Fibroblast of lung (primary cell): Measurements from ENCODE around the gene NFAT5. TPM values are rescaled to one million over a fixed set of nuclear protein-coding genes. Genes with fewer than 3 reads are reported as not detected.
A peak's percentile ranks its signal among the peaks of the same experiment; 100 is the strongest.
"Not testable (repeated sequence)": the region's sequence is repeated elsewhere in the genome, so short reads cannot be mapped to it uniquely, and the experiment has no call there.

Source experiments
- DNase-seq, 2 donors: peaks; one replicate each; pipeline versions ENCODE4 v3.0.0 to v3.0.0-alpha.2; 2010; ENCODE audit warnings: low read depth in 2 of 2
- H2AFZ ChIP-seq: 2 replicates; pipeline ENCODE4 v1.5.1; 2012; ENCODE audit warnings: low read length, control low read depth, inconsistent platforms
- H3K27ac ChIP-seq: 2 replicates; pipeline ENCODE4 v1.5.1; 2011; ENCODE audit warnings: low read length, control low read depth; ENCODE audit not compliant: insufficient read depth
- H3K27me3 ChIP-seq: 2 replicates; pipeline ENCODE4 v1.5.1; 2011; ENCODE audit warnings: mild to moderate bottlenecking, low read length; ENCODE audit not compliant: control insufficient read depth, insufficient read depth
- H3K36me3 ChIP-seq: 2 replicates; pipeline ENCODE4 v1.5.1; 2011; ENCODE audit warnings: low read length; ENCODE audit not compliant: control insufficient read depth, insufficient read depth
- H3K4me1 ChIP-seq: 2 replicates; pipeline ENCODE4 v1.5.1; 2011; ENCODE audit warnings: low read length; ENCODE audit not compliant: control insufficient read depth, insufficient read depth; ENCODE audit errors: extremely low read depth
- H3K4me2 ChIP-seq: 2 replicates; pipeline ENCODE4 v1.5.1; 2011; ENCODE audit warnings: low read length, control low read depth; ENCODE audit not compliant: insufficient read depth; ENCODE audit errors: extremely low read depth
- H3K4me3 ChIP-seq, 4 experiments: fragments of 200-600 bp in 1 of 4; sonication (generic) in 1 of 4; replicated peaks in 1 of 4; 2 replicates each; pipeline ENCODE4 v1.5.1; 2011 to 2016; ENCODE audit warnings: low read length in 4 of 4, low read depth in 3 of 4, mild to moderate bottlenecking in 3 of 4, control low read depth in 2 of 4, inconsistent platforms in 1 of 4, mixed read lengths in 1 of 4; ENCODE audit not compliant: insufficient read depth in 1 of 4; ENCODE audit errors: control extremely low read depth in 1 of 4
- H3K79me2 ChIP-seq: 2 replicates; pipeline ENCODE4 v1.5.1; 2012; ENCODE audit warnings: mild to moderate bottlenecking, low read length, inconsistent platforms; ENCODE audit not compliant: control insufficient read depth, insufficient read depth
- H3K9ac ChIP-seq: 2 replicates; pipeline ENCODE4 v1.5.1; 2011; ENCODE audit warnings: mild to moderate bottlenecking, low read length, control low read depth; ENCODE audit not compliant: insufficient read depth
- H3K9me3 ChIP-seq: 2 replicates; pipeline ENCODE4 v1.5.1; 2012; ENCODE audit warnings: low read depth, low read length; ENCODE audit not compliant: control insufficient read depth, insufficient read depth
- H4K20me1 ChIP-seq: 2 replicates; pipeline ENCODE4 v1.5.1; 2011; ENCODE audit warnings: low read length; ENCODE audit not compliant: control insufficient read depth, insufficient read depth; ENCODE audit errors: extremely low read depth
- EZH2 ChIP-seq: IDR thresholded peaks from 2 replicates; pipeline ENCODE4 v1.5.1; 2012; ENCODE audit warnings: low read length, control low read depth, mild to moderate bottlenecking; ENCODE audit errors: missing control alignments
- polyA plus RNA-seq, 2 donors: library from polyadenylated mRNA; depleted of rRNA in 1 of 2; stranded (reverse) in 1 of 2; unstranded in 1 of 2; fragments of >200 nt; gene quantifications; 2 replicates each; pipeline ENCODE4 v1.2.1, GENCODE V29; 2011 to 2012; ENCODE audit warnings: missing spikeins in 1 of 2
- total RNA-seq: library from RNA; depleted of rRNA; stranded (reverse); fragments of >200 nt; gene quantifications from 2 replicates; pipeline ENCODE4 v1.2.1, GENCODE V29; 2014
- TF ChIP-seq, protein P1 (sequence below), 2 donors: IDR thresholded peaks in 1 of 2; conservative IDR thresholded peaks in 1 of 2; 1 replicate in 1 of 2; 2 replicates in 1 of 2; pipeline ENCODE4 v1.5.1; 2011 to 2012; ENCODE audit warnings: low read length in 2 of 2, control low read depth in 1 of 2, inconsistent platforms in 1 of 2, low read depth in 1 of 2, mild to moderate bottlenecking in 1 of 2

NFAT5 gene
- total and polyA plus RNA-seq, 2 donors (not counting 1 experiment from before 2014, with no cell fraction given), result 33.4 to 39.4 TPM

DNA sequence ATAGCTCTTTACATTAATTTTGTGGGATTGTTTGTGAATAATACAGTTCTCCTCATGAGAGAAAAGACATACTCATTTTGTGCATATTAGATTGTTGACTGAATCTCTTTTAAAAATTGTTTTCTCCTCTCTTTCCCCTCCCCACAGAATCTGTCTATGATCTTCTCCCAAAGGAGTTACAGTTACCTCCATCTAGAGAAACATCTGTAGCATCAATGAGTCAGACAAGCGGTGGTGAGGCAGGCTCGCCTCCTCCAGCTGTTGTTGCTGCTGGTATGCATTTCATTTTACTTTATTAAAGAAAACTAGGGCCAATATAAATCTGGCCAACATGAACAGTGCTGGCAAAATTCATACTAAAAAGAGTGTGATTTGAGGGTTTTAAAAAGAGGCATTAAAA, 60.5 kb downstream of the NFAT5 start:
- H3K9ac ChIP-seq, result no peak overlapping the region
- no peak overlapping the region for H3K4me2 ChIP-seq
- TF ChIP-seq, protein P1, sequence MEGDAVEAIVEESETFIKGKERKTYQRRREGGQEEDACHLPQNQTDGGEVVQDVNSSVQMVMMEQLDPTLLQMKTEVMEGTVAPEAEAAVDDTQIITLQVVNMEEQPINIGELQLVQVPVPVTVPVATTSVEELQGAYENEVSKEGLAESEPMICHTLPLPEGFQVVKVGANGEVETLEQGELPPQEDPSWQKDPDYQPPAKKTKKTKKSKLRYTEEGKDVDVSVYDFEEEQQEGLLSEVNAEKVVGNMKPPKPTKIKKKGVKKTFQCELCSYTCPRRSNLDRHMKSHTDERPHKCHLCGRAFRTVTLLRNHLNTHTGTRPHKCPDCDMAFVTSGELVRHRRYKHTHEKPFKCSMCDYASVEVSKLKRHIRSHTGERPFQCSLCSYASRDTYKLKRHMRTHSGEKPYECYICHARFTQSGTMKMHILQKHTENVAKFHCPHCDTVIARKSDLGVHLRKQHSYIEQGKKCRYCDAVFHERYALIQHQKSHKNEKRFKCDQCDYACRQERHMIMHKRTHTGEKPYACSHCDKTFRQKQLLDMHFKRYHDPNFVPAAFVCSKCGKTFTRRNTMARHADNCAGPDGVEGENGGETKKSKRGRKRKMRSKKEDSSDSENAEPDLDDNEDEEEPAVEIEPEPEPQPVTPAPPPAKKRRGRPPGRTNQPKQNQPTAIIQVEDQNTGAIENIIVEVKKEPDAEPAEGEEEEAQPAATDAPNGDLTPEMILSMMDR (conservative IDR thresholded peaks at IDR 0.05 in 1 of 2, IDR thresholded peaks at IDR 0.05 in 1 of 2; ENCODE audit: low read depth in 1 of 2, low read length in 2 of 2), result no peak
- TF ChIP-seq EZH2, result no peak
- H3K36me3 ChIP-seq, result no peaks in the 10 kb centered on the region
- H4K20me1 ChIP-seq, result no peaks in the 10 kb centered on the region
- H3K79me2 ChIP-seq, result peaks cover 29% of the 10 kb centered on the region
- H3K27me3 ChIP-seq, result no peaks in the 10 kb centered on the region
- H2AFZ ChIP-seq, result no peak overlapping the region
- DNase-seq, result peak; percentile 37 to 44
- no peaks in the 10 kb centered on the region for H3K4me1 ChIP-seq
- no peak overlapping the region for H3K4me3 ChIP-seq
- no peaks in the 10 kb centered on the region for H3K9me3 ChIP-seq
- no peak overlapping the region for H3K27ac ChIP-seq

DNA sequence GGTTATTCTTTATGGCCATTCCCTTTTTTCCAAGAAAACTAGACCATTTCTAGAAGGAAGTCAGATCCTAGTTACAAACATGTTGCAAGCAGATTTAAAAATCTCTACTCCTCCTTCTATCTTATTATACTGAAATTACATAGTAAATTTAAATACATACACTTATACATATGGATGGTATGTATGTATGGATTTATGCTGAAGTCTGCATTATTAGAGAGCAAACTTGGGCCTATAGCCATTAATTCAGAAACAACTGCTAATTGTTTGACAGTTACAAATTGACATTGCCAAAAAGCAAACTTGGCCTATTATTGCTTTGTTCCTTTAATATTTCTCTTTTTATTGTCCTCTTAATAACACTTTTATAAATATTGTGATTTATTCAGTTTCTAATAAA, 67.1 kb downstream of the NFAT5 start:
- peaks cover 4% of the 10 kb centered on the region for H3K36me3 ChIP-seq
- no peak overlapping the region for H3K4me2 ChIP-seq
- no peak for TF ChIP-seq EZH2
- TF ChIP-seq, protein P1 (conservative IDR thresholded peaks at IDR 0.05 in 1 of 2, IDR thresholded peaks at IDR 0.05 in 1 of 2; ENCODE audit: low read depth in 1 of 2, low read length in 2 of 2), result no peak
- no peaks in the 10 kb centered on the region for H4K20me1 ChIP-seq
- no peak overlapping the region for H3K27ac ChIP-seq
- H3K4me3 ChIP-seq, result no peak overlapping the region
- DNase-seq, result no peak
- peaks cover 6% of the 10 kb centered on the region for H3K79me2 ChIP-seq
- no peak overlapping the region for H2AFZ ChIP-seq
- no peaks in the 10 kb centered on the region for H3K27me3 ChIP-seq
- H3K4me1 ChIP-seq, result no peaks in the 10 kb centered on the region
- H3K9ac ChIP-seq, result no peak overlapping the region
- no peaks in the 10 kb centered on the region for H3K9me3 ChIP-seq

DNA sequence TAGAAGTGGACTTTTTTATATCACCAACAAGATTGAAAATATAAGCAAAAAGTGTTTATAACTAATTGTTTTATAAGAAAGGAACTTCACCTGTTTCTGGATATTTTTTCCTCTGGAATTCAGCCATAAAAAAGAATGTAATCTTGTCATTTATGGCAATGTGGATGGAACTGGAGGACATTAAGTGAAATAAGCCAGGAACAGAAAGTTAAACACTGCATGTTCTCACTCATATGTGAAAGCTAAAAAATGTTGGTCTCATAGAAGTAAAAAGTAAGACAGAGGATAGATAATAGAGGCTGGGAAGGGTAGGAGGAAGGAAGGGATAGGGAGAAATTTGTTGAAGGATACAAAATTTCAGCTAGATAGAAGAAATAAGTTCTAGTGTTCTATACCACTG, 67.6 kb downstream of the NFAT5 start:
- Histone ChIP-seq H3K79me2 (peaks cover 6% of the 10 kb centered on the region), H3K36me3 (peaks cover 4% of the 10 kb centered on the region)
- no peak for DNase-seq

DNA sequence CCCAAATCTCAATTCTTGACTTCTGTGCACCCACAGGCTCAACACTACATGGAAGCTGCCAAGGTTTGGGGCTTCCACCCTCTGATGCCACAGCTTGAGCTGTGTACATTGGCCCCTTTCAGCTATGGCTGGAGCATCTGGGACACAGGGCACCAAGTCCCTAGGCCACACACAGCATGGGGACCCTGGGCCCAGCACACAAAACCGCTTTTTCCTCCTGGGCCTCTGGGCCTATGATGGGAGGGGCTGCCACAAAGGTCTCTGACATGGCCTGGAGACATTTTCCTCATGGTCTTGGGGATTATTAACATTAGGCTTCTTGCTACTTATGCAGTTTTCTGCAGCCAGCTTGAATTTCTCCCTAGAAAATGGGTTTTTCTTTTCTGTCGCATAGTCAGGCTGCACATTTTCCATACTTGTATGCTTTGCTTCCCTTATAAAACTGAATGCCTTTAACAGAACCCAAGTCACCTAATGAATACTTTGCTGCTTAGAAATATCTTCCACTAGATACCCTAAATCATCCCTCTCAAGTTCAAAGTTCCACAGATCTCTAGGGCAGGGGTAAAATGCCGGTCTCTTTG, 70.9 kb downstream of the NFAT5 start:
- H3K9ac ChIP-seq, H3K4me1 ChIP-seq, DNase-seq, H3K27ac ChIP-seq, H3K4me2 ChIP-seq, H3K36me3 ChIP-seq, H3K4me3 ChIP-seq, H3K79me2 ChIP-seq, H3K9me3 ChIP-seq, H4K20me1 ChIP-seq, H2AFZ ChIP-seq, H3K27me3 ChIP-seq: not testable (repeated sequence)

More for the DNA sequence above, 67.6 kb downstream of the NFAT5 start:
- H3K27me3 ChIP-seq, result no peaks in the 10 kb centered on the region
- no peak overlapping the region for H3K4me2 ChIP-seq
- no peak for TF ChIP-seq EZH2
- TF ChIP-seq, protein P1 (conservative IDR thresholded peaks at IDR 0.05 in 1 of 2, IDR thresholded peaks at IDR 0.05 in 1 of 2; ENCODE audit: low read depth in 1 of 2, low read length in 2 of 2), result no peak
- H3K9ac ChIP-seq, result no peak overlapping the region
- H3K9me3 ChIP-seq, result no peaks in the 10 kb centered on the region
- H4K20me1 ChIP-seq, result no peaks in the 10 kb centered on the region
- H2AFZ ChIP-seq, result no peak overlapping the region
- H3K4me1 ChIP-seq, result no peaks in the 10 kb centered on the region
- no peak overlapping the region for H3K4me3 ChIP-seq
- no peak overlapping the region for H3K27ac ChIP-seq
